IPS-20b (cell line): ENCODE data around the gene FANK1.
"Not testable (repeated sequence)": the region's sequence is repeated elsewhere in the genome, so short reads cannot be mapped to it uniquely, and the experiment has no call there.

Source experiments
- H3K27ac ChIP-seq: one replicate; pipeline ENCODE4 v1.5.1; 2013; ENCODE audit warnings: low read length
- H3K27me3 ChIP-seq: 2 replicates; pipeline ENCODE4 v1.6.1; 2013; ENCODE audit warnings: mild to moderate bottlenecking, low read length, inconsistent platforms; ENCODE audit not compliant: insufficient read depth
- H3K36me3 ChIP-seq: 2 replicates; pipeline ENCODE4 v1.6.1; 2013; ENCODE audit warnings: low read depth, mild to moderate bottlenecking, inconsistent platforms, low read length, moderate library complexity; ENCODE audit not compliant: insufficient read depth
- H3K4me1 ChIP-seq: 2 replicates; pipeline ENCODE4 v1.6.1; 2013; ENCODE audit warnings: mild to moderate bottlenecking, control low read depth, inconsistent platforms, low read length, moderate library complexity; ENCODE audit not compliant: insufficient read depth
- H3K4me3 ChIP-seq: 2 replicates; pipeline ENCODE4 v1.5.1; 2013; ENCODE audit warnings: mild to moderate bottlenecking, low read length, inconsistent platforms
- H3K9ac ChIP-seq: 2 replicates; pipeline ENCODE4 v1.6.1; 2013; ENCODE audit warnings: low read depth, mild to moderate bottlenecking, inconsistent platforms, low read length, moderate library complexity
- H3K9me3 ChIP-seq: 2 replicates; pipeline ENCODE4 v1.6.1; 2013; ENCODE audit warnings: mild to moderate bottlenecking, low read depth, low read length, inconsistent platforms; ENCODE audit not compliant: insufficient read depth

The FANK1 gene

GRCh38 chr10:125895130-125896087 is 955 bp upstream of the FANK1 start:
- not testable (repeated sequence) for H3K36me3 ChIP-seq, H3K9me3 ChIP-seq, H3K4me1 ChIP-seq, H3K27ac ChIP-seq
- peaks cover 21% of the 10 kb centered on the region; the same call in 1 of the 2 replicates for H3K27me3 ChIP-seq
- H3K9ac ChIP-seq: peak overlapping the region; percentile 69; the same call in 1 of the 2 replicates
- H3K4me3 ChIP-seq: peak overlapping the region; percentile 68

- H3K4me1 ChIP-seq, H3K9ac ChIP-seq, H3K9me3 ChIP-seq, H3K27ac ChIP-seq, H3K36me3 ChIP-seq: not testable (repeated sequence)
- peaks cover 21% of the 10 kb centered on the region; the same call in 1 of the 2 replicates for H3K27me3 ChIP-seq
- peak overlapping the region; percentile 68 for H3K4me3 ChIP-seq
Measured at GRCh38 chr10:125897317-125897716, 953 bp downstream of the FANK1 start.

GRCh38 chr10:125900963-125901362 is 4.6 kb downstream of the FANK1 start:
- not testable (repeated sequence) for H3K27ac ChIP-seq, H3K4me1 ChIP-seq, H3K36me3 ChIP-seq, H3K9ac ChIP-seq, H3K4me3 ChIP-seq, H3K9me3 ChIP-seq
- H3K27me3 ChIP-seq: peaks cover 12% of the 10 kb centered on the region; the same call in 1 of the 2 replicates

- not testable (repeated sequence) for H3K9ac ChIP-seq, H3K27me3 ChIP-seq, H3K4me1 ChIP-seq, H3K4me3 ChIP-seq, H3K27ac ChIP-seq, H3K36me3 ChIP-seq, H3K9me3 ChIP-seq
Measured at GRCh38 chr10:125903135-125903640, 6.8 kb downstream of the FANK1 start.

GRCh38 chr10:125905069-125905994 is 9.0 kb downstream of the FANK1 start:
- not testable (repeated sequence) for H3K4me3 ChIP-seq, H3K36me3 ChIP-seq, H3K9ac ChIP-seq, H3K27me3 ChIP-seq, H3K9me3 ChIP-seq, H3K27ac ChIP-seq, H3K4me1 ChIP-seq

- H3K27me3 ChIP-seq, H3K4me1 ChIP-seq, H3K36me3 ChIP-seq, H3K4me3 ChIP-seq, H3K27ac ChIP-seq, H3K9ac ChIP-seq, H3K9me3 ChIP-seq: not testable (repeated sequence)
Measured at GRCh38 chr10:125907598-125907997, 11.2 kb downstream of the FANK1 start.

GRCh38 chr10:125908813-125909212 is 12.4 kb downstream of the FANK1 start:
- not testable (repeated sequence) for H3K27me3 ChIP-seq, H3K36me3 ChIP-seq, H3K4me3 ChIP-seq, H3K9ac ChIP-seq, H3K27ac ChIP-seq, H3K9me3 ChIP-seq, H3K4me1 ChIP-seq

- H3K27me3 ChIP-seq, H3K9ac ChIP-seq, H3K4me3 ChIP-seq, H3K9me3 ChIP-seq, H3K27ac ChIP-seq, H3K36me3 ChIP-seq, H3K4me1 ChIP-seq: not testable (repeated sequence)
Measured at GRCh38 chr10:125909491-125909890, 13.1 kb downstream of the FANK1 start.

- H3K27me3 ChIP-seq: no peaks in the 10 kb centered on the region
- H3K36me3 ChIP-seq: no peaks in the 10 kb centered on the region
- H3K27ac ChIP-seq: no peak overlapping the region
- no peaks in the 10 kb centered on the region for H3K9me3 ChIP-seq
- H3K9ac ChIP-seq: no peak overlapping the region
- no peaks in the 10 kb centered on the region for H3K4me1 ChIP-seq
- no peak overlapping the region for H3K4me3 ChIP-seq
Measured at GRCh38 chr10:125911145-125911544, 14.8 kb downstream of the FANK1 start.

- Histone ChIP-seq H3K36me3 (no peaks in the 10 kb centered on the region), H3K9ac (no peak overlapping the region), H3K9me3 (peaks cover 4% of the 10 kb centered on the region; the same call in 1 of the 2 replicates), H3K27ac (no peak overlapping the region), H3K4me3 (no peak overlapping the region), H3K27me3 (no peaks in the 10 kb centered on the region), H3K4me1 (no peaks in the 10 kb centered on the region)
Measured at GRCh38 chr10:125911990-125912389, 15.6 kb downstream of the FANK1 start.

GRCh38 chr10:125913277-125913676 is 16.9 kb downstream of the FANK1 start:
- not testable (repeated sequence) for H3K27ac ChIP-seq, H3K27me3 ChIP-seq, H3K4me1 ChIP-seq, H3K36me3 ChIP-seq, H3K4me3 ChIP-seq, H3K9ac ChIP-seq
- H3K9me3 ChIP-seq: peaks cover 10% of the 10 kb centered on the region
